Measurements from ENCODE around the gene TPPP. TPM values are rescaled to one million over a fixed set of nuclear protein-coding genes. Genes with fewer than 3 reads are reported as not detected.

TPPP gene
- total and polyA plus RNA-seq, 12 donors: 0.39 to 9.1 (median 2.0) TPM

GRCh38 chr5:655406-655805 is 37.7 kb downstream of the TPPP start:
- Histone ChIP-seq H3K36me3 (replicated peaks in 1 of 2) (no peaks in the 10 kb centered on the region), H3K27ac (no peak overlapping the region), H3K9me3 (replicated peaks in 1 of 3) (no peaks in the 10 kb centered on the region), H3K4me1 (replicated peaks in 1 of 2) (no peaks in the 10 kb centered on the region), H3K4me3 (no peak overlapping the region), H3K27me3 (no peaks in the 10 kb centered on the region)
- intact Hi-C loops (cut with DNase I): no loop called here
- WGBS, 4 donors: 97 to 98% (median 98%) methylated on average over 13 of the region's 13 CpGs
- no peak for DNase-seq
- no peak for TF ChIP-seq POLR2A (IDR thresholded peaks at IDR 0.05)

- WGBS, 4 donors: 88 to 96% (median 90%) methylated on average over 16 to 17 of the region's 17 CpGs
- intact Hi-C loops (cut with DNase I): no loop called here
- no peaks in the 10 kb centered on the region for H3K9me3 ChIP-seq (replicated peaks in 1 of 3)
- no peaks in the 10 kb centered on the region for H3K27me3 ChIP-seq
- TF ChIP-seq POLR2A (IDR thresholded peaks at IDR 0.05): no peak
- no peak for TF ChIP-seq CTCF (IDR thresholded peaks at IDR 0.05)
- H3K4me3 ChIP-seq: no peak overlapping the region
- no peak overlapping the region for H3K27ac ChIP-seq
- no peaks in the 10 kb centered on the region for H3K36me3 ChIP-seq (replicated peaks in 1 of 2)
- H3K4me1 ChIP-seq (replicated peaks in 1 of 2): no peaks in the 10 kb centered on the region
- DNase-seq: no peak
Measured at GRCh38 chr5:654071-654778, 38.9 kb downstream of the TPPP start.

- Histone ChIP-seq H3K4me3 (no peak overlapping the region), H3K27ac (no peak overlapping the region), H3K4me1 (replicated peaks in 1 of 2) (no peaks in the 10 kb centered on the region), H3K36me3 (replicated peaks in 1 of 2) (no peaks in the 10 kb centered on the region), H3K27me3 (no peaks in the 10 kb centered on the region), H3K9me3 (replicated peaks in 1 of 3) (no peaks in the 10 kb centered on the region)
- peak in 1 of 7 donors; percentile 1 for DNase-seq
- TF ChIP-seq CTCF (IDR thresholded peaks at IDR 0.05): no peak
- no peak for TF ChIP-seq POLR2A (IDR thresholded peaks at IDR 0.05)
- WGBS, 4 donors: 86 to 96% (median 92%) methylated on average over 7 to 11 of the region's 11 CpGs
- intact Hi-C loops (cut with DNase I): no loop called here
Measured at GRCh38 chr5:652773-653350, 40.3 kb downstream of the TPPP start.

GRCh38 chr5:652023-652515 is 41.1 kb downstream of the TPPP start:
- DNase-seq: no peak
- intact Hi-C loops (cut with DNase I): no loop called here
- TF ChIP-seq CTCF (IDR thresholded peaks at IDR 0.05): no peak
- TF ChIP-seq POLR2A (IDR thresholded peaks at IDR 0.05): no peak
- H3K4me1 ChIP-seq (replicated peaks in 1 of 2): no peaks in the 10 kb centered on the region
- H3K4me3 ChIP-seq: no peak overlapping the region
- no peaks in the 10 kb centered on the region for H3K36me3 ChIP-seq (replicated peaks in 1 of 2)
- no peaks in the 10 kb centered on the region for H3K27me3 ChIP-seq
- no peaks in the 10 kb centered on the region for H3K9me3 ChIP-seq (replicated peaks in 1 of 3)
- H3K27ac ChIP-seq: no peak overlapping the region
- 94 to 98% (median 97%) methylated on average over 3 to 8 of the region's 8 CpGs for WGBS, 4 donors
